SK-N-SH treated with all-trans-retinoic acid at 6 μM for 48 hours (cell line): ENCODE data around the gene MTFR1L.

Experiments used
- ARNTL ChIP-seq: fragments of 450-650 bp; formaldehyde crosslinking; IDR thresholded peaks from 2 replicates; pipeline ENCODE4 v1.5.0; 2020; ENCODE audit warnings: low read depth, mild to moderate bottlenecking, moderate library complexity, borderline replicate concordance
- BACH2 ChIP-seq: fragments of 250-450 bp; sonication (Bioruptor Pico); IDR thresholded peaks from 2 replicates; pipeline ENCODE4 v1.9.0; 2021; ENCODE audit warnings: mild to moderate bottlenecking, borderline replicate concordance
- PPARA ChIP-seq: fragments of 250-450 bp; sonication (Bioruptor Pico); IDR thresholded peaks from 2 replicates; pipeline ENCODE4 v1.5.0; 2020; ENCODE audit warnings: mild to moderate bottlenecking, borderline replicate concordance
- SNAI2 ChIP-seq: fragments of 250-450 bp; sonication (Bioruptor Pico); IDR thresholded peaks from 2 replicates; pipeline ENCODE4 v1.5.0; 2020; ENCODE audit warnings: mild to moderate bottlenecking, moderate library complexity
- TOX ChIP-seq: fragments of 250-450 bp; sonication (Bioruptor Pico); IDR thresholded peaks from 2 replicates; pipeline ENCODE4 v1.8.0; 2021; ENCODE audit warnings: mild to moderate bottlenecking, moderate library complexity, borderline replicate concordance
- ZC3H10 ChIP-seq: fragments of 250-450 bp; sonication (Bioruptor Pico); IDR thresholded peaks from 2 replicates; pipeline ENCODE4 v1.5.1; 2021; ENCODE audit warnings: mild to moderate bottlenecking, moderate library complexity
- ZFP30 ChIP-seq: fragments of 450-650 bp; formaldehyde crosslinking; IDR thresholded peaks from 2 replicates; pipeline ENCODE4 v1.5.0; 2022; ENCODE audit warnings: mild to moderate bottlenecking, moderate library complexity
- ZNF565 ChIP-seq: fragments of 450-650 bp; formaldehyde crosslinking; conservative IDR thresholded peaks from 2 replicates; pipeline ENCODE4 v1.5.0; 2020; ENCODE audit warnings: low read depth, mild to moderate bottlenecking, moderate library complexity
- ZNF70 ChIP-seq: fragments of 450-650 bp; formaldehyde crosslinking; IDR thresholded peaks from 2 replicates; pipeline ENCODE4 v1.5.0; 2020; ENCODE audit warnings: mild to moderate bottlenecking, moderate library complexity
- TF ChIP-seq, protein P1 (sequence below): fragments of 250-450 bp; sonication (Bioruptor Pico); IDR thresholded peaks from 2 replicates; pipeline ENCODE4 v1.8.0; 2020; ENCODE audit warnings: mild to moderate bottlenecking, moderate library complexity, borderline replicate concordance
- TF ChIP-seq, protein P2 (sequence below): fragments of 250-450 bp; sonication (Bioruptor Pico); IDR thresholded peaks from 2 replicates; pipeline ENCODE4 v1.5.0; 2020; ENCODE audit warnings: mild to moderate bottlenecking, moderate library complexity
- TF ChIP-seq, protein P3 (sequence below): fragments of 250-450 bp; sonication (Bioruptor Pico); IDR thresholded peaks from 2 replicates; pipeline ENCODE4 v1.5.1; 2020; ENCODE audit warnings: low read depth, mild to moderate bottlenecking, moderate library complexity
- TF ChIP-seq, protein P4 (sequence below): fragments of 250-450 bp; sonication (Bioruptor Pico); IDR thresholded peaks from 2 replicates; pipeline ENCODE4 v1.5.1; 2021; ENCODE audit warnings: mild to moderate bottlenecking, moderate library complexity
- TF ChIP-seq, protein P5 (sequence below): fragments of 250-450 bp; sonication (Bioruptor Pico); IDR thresholded peaks from 2 replicates; pipeline ENCODE4 v1.8.0; 2021; ENCODE audit warnings: low read depth, mild to moderate bottlenecking, moderate library complexity, borderline replicate concordance

DNA sequence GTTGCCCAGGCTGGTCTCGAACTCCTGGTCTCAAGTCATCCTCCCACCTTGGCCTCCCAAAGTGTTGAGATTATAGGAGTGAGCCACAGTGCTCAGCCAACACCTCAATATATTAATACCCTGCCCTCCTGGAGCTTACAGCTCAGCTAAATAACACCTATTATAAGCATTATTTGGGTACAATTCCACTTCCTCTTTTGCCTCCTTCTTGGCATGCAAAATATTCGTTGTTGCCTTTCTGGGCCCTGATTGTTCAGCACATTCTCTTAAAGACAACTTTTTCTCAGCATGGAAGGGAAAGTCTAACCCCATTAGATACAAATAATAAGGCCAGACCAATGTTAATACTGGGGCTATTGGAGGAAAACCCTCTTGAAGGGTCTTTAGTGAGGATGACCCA lies 53.0 kb downstream of the MTFR1L start:
- TF ChIP-seq ZNF70 (CRISPR knock-in tag) (no peak), ZFP30 (no peak), ARNTL (CRISPR knock-in tag) (no peak), ZNF565 (CRISPR knock-in tag) (no peak), BACH2 (CRISPR knock-in tag) (no peak), TOX (CRISPR knock-in tag) (no peak), SNAI2 (CRISPR knock-in tag) (no peak), ZC3H10 (CRISPR knock-in tag) (no peak), PPARA (CRISPR knock-in tag) (no peak)
- TF ChIP-seq, protein P1, sequence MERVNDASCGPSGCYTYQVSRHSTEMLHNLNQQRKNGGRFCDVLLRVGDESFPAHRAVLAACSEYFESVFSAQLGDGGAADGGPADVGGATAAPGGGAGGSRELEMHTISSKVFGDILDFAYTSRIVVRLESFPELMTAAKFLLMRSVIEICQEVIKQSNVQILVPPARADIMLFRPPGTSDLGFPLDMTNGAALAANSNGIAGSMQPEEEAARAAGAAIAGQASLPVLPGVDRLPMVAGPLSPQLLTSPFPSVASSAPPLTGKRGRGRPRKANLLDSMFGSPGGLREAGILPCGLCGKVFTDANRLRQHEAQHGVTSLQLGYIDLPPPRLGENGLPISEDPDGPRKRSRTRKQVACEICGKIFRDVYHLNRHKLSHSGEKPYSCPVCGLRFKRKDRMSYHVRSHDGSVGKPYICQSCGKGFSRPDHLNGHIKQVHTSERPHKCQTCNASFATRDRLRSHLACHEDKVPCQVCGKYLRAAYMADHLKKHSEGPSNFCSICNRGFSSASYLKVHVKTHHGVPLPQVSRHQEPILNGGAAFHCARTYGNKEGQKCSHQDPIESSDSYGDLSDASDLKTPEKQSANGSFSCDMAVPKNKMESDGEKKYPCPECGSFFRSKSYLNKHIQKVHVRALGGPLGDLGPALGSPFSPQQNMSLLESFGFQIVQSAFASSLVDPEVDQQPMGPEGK (CRISPR knock-in tag): no peak
- TF ChIP-seq, protein P2, sequence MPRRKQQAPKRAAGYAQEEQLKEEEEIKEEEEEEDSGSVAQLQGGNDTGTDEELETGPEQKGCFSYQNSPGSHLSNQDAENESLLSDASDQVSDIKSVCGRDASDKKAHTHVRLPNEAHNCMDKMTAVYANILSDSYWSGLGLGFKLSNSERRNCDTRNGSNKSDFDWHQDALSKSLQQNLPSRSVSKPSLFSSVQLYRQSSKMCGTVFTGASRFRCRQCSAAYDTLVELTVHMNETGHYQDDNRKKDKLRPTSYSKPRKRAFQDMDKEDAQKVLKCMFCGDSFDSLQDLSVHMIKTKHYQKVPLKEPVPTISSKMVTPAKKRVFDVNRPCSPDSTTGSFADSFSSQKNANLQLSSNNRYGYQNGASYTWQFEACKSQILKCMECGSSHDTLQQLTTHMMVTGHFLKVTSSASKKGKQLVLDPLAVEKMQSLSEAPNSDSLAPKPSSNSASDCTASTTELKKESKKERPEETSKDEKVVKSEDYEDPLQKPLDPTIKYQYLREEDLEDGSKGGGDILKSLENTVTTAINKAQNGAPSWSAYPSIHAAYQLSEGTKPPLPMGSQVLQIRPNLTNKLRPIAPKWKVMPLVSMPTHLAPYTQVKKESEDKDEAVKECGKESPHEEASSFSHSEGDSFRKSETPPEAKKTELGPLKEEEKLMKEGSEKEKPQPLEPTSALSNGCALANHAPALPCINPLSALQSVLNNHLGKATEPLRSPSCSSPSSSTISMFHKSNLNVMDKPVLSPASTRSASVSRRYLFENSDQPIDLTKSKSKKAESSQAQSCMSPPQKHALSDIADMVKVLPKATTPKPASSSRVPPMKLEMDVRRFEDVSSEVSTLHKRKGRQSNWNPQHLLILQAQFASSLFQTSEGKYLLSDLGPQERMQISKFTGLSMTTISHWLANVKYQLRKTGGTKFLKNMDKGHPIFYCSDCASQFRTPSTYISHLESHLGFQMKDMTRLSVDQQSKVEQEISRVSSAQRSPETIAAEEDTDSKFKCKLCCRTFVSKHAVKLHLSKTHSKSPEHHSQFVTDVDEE: no peak
- TF ChIP-seq, protein P3, sequence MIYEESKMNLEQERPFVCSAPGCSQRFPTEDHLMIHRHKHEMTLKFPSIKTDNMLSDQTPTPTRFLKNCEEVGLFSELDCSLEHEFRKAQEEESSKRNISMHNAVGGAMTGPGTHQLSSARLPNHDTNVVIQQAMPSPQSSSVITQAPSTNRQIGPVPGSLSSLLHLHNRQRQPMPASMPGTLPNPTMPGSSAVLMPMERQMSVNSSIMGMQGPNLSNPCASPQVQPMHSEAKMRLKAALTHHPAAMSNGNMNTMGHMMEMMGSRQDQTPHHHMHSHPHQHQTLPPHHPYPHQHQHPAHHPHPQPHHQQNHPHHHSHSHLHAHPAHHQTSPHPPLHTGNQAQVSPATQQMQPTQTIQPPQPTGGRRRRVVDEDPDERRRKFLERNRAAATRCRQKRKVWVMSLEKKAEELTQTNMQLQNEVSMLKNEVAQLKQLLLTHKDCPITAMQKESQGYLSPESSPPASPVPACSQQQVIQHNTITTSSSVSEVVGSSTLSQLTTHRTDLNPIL (CRISPR knock-in tag): no peak
- TF ChIP-seq, protein P4, sequence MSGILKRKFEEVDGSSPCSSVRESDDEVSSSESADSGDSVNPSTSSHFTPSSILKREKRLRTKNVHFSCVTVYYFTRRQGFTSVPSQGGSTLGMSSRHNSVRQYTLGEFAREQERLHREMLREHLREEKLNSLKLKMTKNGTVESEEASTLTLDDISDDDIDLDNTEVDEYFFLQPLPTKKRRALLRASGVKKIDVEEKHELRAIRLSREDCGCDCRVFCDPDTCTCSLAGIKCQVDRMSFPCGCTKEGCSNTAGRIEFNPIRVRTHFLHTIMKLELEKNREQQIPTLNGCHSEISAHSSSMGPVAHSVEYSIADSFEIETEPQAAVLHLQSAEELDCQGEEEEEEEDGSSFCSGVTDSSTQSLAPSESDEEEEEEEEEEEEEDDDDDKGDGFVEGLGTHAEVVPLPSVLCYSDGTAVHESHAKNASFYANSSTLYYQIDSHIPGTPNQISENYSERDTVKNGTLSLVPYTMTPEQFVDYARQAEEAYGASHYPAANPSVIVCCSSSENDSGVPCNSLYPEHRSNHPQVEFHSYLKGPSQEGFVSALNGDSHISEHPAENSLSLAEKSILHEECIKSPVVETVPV (CRISPR knock-in tag): no peak
- TF ChIP-seq, protein P5, sequence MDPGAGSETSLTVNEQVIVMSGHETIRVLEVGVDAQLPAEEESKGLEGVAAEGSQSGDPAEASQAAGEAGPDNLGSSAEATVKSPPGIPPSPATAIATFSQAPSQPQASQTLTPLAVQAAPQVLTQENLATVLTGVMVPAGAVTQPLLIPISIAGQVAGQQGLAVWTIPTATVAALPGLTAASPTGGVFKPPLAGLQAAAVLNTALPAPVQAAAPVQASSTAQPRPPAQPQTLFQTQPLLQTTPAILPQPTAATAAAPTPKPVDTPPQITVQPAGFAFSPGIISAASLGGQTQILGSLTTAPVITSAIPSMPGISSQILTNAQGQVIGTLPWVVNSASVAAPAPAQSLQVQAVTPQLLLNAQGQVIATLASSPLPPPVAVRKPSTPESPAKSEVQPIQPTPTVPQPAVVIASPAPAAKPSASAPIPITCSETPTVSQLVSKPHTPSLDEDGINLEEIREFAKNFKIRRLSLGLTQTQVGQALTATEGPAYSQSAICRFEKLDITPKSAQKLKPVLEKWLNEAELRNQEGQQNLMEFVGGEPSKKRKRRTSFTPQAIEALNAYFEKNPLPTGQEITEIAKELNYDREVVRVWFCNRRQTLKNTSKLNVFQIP (CRISPR knock-in tag): no peak
